ENCODE results near the gene RDM1.

DNA sequence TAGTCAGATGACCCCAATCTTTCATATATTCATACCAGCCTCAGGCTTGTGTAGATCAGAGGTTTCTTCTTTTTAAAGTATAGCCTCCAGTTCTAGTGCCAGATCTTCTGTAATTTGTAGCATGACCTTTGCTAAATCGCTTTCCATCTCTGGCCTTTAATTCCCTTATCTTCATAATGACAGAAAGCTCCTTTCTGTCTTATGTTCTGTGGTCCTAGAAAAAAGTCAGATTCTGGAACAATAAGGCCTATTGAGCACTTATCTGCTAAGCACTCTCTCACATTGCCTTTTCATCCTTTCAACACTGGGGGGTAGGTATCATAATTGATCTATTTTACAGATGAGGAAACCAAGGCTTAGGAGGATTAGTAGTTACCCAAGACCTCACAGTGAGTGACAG, 41.5 kb upstream of the RDM1 start:
- TF ChIP-seq, protein P1, sequence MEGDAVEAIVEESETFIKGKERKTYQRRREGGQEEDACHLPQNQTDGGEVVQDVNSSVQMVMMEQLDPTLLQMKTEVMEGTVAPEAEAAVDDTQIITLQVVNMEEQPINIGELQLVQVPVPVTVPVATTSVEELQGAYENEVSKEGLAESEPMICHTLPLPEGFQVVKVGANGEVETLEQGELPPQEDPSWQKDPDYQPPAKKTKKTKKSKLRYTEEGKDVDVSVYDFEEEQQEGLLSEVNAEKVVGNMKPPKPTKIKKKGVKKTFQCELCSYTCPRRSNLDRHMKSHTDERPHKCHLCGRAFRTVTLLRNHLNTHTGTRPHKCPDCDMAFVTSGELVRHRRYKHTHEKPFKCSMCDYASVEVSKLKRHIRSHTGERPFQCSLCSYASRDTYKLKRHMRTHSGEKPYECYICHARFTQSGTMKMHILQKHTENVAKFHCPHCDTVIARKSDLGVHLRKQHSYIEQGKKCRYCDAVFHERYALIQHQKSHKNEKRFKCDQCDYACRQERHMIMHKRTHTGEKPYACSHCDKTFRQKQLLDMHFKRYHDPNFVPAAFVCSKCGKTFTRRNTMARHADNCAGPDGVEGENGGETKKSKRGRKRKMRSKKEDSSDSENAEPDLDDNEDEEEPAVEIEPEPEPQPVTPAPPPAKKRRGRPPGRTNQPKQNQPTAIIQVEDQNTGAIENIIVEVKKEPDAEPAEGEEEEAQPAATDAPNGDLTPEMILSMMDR (IDR thresholded peaks at IDR 0.05) = no peak
- TF ChIP-seq HDAC2 (IDR thresholded peaks at IDR 0.05) = no peak

Measured in A549 (cell line).